Stimulated activated CD8-positive, alpha-beta memory T cell treated with anti-CD3 and anti-CD28 coated beads, Interleukin-7, amount 100 ng/mL, for 48 hours (primary cell): Measurements from ENCODE around the gene KAT2A.

Experiments
- DNase-seq, 2 donors: peaks; one replicate each; pipeline ENCODE4 v3.0.0-alpha.2; 2020; ENCODE audit warnings: low read depth in 1 of 2; ENCODE audit errors: extremely low read depth in 1 of 2

KAT2A gene

DNA sequence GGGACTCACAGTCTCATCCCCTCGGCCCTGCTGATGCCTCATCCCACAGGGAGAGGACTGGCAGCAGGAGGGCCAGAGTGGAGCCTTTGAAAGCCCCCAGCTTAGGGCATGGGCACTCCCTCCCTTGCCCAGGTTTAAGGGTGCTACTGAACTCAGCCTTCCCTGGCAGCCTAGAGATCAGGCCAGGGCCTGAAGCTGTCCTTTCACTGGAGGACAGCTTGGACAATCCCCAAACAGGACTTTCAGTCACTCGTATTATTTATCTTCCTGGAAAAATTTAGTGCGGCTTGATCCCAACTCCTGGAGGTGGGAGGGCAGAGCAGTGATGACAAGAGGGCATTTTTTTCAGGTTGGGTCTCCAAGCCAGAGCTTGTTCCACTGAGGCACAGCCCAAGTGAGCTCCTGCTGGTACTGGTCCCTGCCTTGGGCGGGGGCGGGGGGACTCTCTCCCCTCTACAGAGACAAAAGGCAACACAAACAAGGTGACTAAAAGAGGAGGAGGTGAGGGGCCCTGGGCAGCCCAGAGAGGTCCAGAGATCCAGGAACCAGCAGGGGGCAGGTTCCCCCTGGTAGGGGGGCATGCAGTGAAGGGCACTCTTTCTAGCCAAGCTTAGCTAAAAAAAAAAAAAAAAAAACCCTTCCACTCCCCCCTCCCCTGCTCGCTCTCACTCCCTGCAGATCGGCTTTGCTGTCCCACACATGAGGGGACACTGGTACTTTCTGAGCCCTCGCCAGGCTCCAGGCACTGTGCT, 24.6 kb downstream of the KAT2A start:
- no peak for DNase-seq

DNA sequence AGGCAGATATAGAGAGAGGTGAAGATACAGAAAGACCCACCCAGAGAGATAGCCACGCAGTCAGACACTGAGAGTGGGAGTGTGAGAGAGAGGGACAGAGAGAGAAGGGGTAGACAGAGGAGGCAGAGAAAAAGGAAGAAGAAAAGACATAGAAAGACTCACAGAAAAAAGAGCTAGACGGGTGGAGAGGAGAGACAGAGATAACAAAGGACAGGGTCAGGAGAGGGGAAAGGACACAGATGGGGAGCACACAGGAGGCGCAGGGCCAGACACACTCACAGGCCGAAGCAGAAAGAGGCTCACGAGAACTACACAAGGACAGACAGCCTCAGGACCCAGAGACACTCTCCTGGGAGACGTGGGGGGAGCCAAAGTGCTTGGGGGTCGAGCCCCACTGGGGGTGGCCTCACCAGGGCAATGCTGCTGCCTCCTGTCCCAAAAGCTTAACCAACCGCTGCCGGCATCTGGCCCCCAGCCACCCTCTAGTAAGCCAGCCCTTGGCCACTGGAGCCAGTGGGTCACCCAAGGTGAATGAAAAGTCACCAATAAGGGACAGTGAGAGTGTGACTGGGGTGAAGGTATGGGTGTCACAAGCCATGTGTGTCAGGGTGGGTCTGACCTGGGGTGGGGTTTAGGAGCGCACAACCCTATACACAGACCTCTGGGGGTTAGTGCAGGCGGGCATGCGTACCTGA, 26.6 kb downstream of the KAT2A start:
- DNase-seq, result no peak

GRCh38 chr17:42092939-42093338, 28.2 kb downstream of the KAT2A start:
- no peak for DNase-seq

DNA sequence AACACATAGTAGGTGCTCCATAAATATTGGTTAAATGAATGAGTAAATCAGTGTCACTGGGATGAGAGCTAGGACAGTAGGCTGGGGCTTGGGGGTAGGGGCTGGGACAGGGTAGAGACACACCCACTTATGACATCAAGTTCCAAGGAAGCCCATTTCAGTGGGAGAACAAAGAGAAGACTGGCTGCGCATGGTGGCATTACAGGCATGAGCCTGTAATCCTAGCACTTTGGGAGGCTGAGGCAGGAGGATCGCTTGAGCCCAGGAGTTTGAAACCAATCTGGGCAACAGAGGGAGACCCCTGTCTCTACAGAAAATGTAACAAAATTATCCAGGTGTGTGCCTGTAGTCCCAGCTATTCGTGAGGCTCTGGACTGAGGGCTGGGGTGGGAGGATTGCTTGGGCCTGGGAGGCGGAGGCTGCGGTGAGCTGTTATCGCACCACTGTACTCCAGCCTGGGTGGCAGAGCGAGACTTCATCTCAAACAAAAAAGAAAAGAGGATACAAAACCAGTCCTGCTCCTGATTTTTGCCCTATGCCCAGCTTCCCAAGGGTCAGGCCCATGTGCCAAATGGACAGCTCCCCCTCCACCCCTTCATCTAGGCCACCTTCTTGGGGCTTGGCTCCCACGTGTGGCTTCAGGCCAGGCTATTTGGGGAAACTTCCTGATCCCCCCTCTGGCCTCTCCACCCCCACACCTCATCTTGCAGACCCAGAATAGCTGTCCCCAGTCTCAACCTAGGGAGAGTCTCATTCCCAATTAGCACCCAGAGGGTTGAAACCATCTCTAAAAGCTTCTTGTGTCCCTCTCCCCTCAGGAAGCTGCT, 30.0 kb downstream of the KAT2A start:
- DNase-seq, result no peak

GRCh38 chr17:42088736-42089135, 32.4 kb downstream of the KAT2A start:
- DNase-seq, result no peak

GRCh38 chr17:42087736-42088705, 33.1 kb downstream of the KAT2A start:
- no peak for DNase-seq

DNA sequence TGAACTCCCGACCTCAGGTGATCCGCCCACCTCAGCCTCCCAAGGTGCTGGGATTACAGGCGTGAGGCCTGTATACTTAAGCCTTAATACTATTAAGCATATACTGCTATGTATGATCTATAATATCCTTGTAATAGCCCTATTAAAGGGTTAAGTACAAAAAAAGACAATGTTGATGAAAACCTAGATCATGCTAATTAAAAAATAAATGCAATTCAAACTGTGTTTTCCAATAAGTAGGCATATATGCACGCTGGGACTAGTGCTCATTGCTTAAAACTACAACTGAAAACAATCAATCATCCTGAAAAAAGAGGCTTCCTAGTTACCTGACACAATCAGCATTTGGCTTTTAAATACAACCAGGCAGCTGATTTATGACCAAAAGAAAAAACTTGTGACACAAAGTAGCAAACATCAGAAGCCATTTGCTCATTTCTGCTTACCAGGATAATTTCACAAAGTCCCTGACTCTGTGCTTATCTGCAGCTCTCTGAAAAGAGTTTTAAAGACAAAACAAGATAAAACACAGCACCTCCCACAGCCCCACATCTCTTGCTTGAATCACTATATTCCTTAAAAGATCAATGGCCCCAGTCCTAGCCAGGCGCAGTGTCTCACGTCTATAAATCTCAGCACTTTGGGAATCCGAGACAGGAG, 34.0 kb downstream of the KAT2A start:
- DNase-seq, result no peak

DNA sequence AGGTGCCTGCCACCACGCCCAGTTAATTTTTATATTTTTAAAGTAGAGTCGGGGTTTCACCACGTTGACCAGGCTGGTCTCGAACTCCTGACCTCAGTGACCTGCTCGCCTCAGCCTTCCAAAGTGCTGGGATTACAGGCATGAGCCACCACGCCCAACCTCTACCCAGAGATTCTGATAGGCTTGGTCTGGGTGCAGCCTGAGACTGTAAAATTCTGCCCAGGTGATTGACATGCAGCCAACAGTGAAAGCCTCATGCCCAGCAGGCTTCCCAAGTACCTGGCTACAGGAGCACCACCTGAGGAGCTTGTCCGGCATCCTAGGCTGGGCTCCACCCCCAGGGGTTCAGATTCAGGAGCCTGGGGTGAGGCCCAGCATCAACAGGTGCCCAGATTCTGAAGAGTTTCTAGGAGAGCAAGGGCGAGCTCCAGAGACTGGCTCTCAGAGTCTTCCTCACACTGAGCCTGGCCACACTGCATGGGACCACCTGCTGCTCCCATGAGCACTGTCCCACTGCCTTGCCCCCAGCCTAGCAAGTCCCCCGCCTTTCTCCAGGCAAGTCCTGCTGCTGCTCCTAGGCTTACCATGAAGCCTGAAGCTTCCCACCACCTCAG, 39.5 kb downstream of the KAT2A start:
- no peak for DNase-seq

- DNase-seq, result no peak
Measured at GRCh38 chr17:42079541-42079940, 41.6 kb downstream of the KAT2A start.

DNA sequence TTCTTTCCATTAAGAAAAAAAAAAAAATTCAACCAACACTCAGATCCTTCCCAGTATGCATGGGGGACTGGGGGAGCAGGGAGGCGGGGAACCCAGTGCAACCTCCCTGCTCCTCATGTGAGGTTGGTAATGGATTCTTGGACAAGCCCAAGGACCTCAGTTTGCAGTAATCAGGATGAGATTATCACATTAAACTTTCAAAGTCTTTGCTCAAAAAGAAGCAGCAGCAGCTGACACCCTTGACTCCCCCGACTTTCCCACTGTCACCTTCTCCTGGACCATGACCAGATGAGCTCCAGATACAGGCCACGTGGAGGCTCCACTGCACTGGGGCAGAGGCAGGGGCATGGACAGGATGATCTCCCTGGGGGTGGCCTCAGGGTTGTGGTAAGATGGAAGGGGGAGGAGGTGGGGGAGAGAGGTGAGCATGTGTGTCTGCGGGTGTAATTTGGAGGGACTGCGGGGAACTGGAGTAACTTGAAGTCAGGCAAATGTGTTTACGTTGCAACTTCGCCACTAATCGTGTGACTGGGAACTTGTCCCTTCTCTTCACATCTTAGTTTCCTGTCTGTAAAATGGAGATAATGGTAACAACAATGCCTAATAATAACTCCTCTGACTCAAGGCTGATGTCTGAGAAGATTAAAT, 42.6 kb downstream of the KAT2A start:
- no peak for DNase-seq

GRCh38 chr17:42077755-42078154, 43.4 kb downstream of the KAT2A start:
- DNase-seq, result no peak

DNA sequence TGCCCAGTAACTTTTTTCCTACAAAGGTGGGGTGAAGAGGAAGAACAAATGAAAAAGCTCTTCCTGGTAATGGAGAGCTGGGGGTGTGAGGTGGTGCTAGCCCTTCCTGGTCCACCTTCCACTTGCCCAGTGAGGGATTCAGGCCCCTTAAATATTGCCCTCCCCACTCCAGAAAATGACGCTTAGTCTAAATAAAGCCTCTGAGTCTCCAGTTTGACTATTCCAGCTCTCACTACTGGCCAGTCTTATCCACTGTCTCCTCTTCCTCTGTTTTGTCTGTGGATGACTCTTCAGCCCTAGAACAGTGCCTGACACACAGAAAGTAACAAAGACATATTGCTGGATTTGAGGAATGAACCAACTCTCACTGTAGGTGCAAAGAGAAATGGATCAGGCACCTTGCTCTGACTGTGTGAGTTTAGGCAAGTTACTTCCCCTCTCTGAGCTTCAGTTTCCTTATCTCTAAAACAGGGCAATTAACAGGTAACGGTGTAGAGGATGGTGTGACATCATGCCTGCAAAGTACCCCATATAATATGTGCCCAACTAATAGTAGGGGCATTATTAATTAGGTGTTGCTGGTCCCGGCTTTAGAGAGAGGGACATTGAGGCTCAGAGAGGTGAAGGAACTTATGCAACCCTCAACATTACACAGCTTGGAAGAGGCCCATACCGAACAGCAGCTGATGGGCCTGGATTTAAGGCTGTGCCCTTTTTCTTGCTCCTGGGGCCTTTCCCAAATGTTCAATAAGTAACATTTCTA, 44.2 kb downstream of the KAT2A start:
- no peak for DNase-seq

- no peak for DNase-seq
Measured at GRCh38 chr17:42075789-42076188, 45.4 kb downstream of the KAT2A start.

DNA sequence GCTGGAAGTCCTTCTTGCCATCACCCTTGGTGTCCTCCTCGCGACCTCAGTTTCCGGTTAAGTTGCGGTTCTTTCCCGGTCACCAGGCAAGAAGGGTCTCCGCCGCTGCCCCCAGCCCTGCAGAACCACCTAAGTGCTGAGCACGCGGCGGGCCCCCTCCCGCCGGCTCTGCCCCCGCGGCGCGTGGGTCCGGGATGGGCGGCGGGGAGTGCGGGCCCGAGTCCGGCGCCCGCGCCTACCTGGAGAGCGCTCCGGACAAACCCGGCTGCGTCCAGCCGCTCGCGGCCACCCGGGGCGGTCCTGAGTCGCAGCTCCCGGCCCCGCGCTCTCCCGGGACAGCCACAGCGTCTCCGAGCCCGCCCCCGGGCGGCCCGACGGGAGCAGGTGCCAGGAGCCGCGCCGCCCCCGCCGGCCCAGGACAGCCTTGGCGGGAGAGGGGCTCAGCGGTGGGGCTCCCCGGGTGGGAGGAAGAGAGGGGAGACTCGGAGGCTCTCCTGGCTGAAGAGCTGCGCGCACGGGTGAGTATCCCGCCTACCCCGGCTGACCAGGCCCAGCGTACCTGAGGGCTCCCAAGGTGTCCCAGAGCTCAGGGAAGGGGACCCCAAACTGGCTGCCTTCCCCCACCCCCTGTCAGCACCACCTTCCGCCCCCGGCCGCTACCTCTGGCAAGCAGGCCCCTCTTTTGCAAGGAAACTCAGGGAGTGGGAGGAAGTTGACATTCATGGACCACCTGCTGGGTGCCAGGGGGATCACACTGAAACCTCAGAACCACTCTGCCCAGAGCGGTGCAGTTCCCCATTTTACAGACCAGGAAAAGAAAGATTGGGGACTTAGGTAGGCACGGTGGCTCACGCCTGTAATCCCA, 48.6 kb downstream of the KAT2A start:
- no peak for DNase-seq

GRCh38 chr17:42071810-42072209, 49.4 kb downstream of the KAT2A start:
- no peak for DNase-seq

DNA sequence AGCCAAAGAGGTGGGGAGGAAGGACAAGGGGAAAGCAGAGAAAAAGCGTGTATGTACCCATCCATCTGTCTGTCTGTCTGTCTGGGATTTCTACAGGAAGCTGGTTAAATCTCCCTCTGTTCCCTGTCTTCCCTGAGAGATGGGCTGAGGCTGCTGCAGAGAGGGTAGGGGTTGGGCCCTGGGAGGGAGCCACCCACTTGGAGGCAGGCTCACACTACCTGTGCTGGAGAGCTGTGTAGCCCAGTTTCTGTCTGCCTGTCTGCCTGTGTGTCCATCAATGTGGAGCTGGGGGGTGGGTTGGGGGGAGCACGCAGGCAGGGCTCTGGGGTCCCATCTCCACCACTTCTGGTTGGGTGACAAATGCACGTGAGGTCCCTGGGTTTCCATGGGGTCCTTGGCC, 52.2 kb downstream of the KAT2A start:
- no peak for DNase-seq

DNA sequence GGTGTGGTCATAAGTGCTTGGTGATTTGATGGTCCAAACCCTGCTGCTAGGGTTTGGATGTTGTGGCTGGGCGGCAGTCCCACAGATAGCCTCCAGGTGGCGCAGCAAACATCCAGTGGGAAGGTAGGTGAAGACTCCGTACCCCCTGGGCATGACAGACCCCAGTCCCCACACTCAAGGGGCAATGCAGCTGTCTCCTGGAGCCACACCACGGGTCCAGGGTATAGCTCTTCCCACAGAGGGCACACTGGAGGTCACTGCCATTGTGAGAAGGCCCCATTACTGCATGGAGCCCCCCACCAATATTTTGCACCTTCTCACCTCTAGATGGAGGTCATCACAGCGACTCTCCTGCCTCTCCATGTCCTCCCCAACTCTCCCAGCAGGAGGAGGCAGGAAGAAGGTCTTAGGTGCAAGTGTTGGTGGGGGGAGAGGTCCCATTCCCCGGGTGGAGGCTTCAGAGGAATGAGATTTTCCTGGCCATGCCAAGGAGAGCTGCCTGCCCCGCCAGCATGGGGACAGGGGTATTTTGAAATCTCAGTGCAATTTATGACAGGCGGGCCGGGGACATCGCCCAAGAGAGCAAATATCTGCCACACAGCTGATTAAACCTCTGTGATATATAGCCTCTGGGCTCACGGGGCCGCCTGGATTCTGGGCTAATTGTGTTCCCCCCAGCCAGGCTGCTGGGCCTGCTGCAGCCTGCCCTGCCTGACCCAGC, 53.6 kb downstream of the KAT2A start:
- DNase-seq, result peak in 1 of 2 donors; percentile 45
